Mesenchymal stem cell (in vitro differentiated cells and primary cell): ENCODE results near the gene PRX.

Experiments used
- DNase-seq: peaks from one replicate; pipeline ENCODE4 v3.0.0-alpha.2; 2013
- H2AFZ ChIP-seq: one replicate; pipeline ENCODE4 v1.6.1; 2013; ENCODE audit warnings: low read depth, mild to moderate bottlenecking, control low read depth, inconsistent platforms, low read length, moderate library complexity
- H2AK5ac ChIP-seq: 2 replicates; pipeline ENCODE4 v1.6.1; 2013; ENCODE audit warnings: low read length, moderate library complexity, mild to moderate bottlenecking, inconsistent platforms; ENCODE audit not compliant: severe bottlenecking
- H2BK120ac ChIP-seq: one replicate; pipeline ENCODE4 v1.6.1; 2013; ENCODE audit warnings: low read depth, mild to moderate bottlenecking, inconsistent platforms, low read length, moderate library complexity
- H2BK12ac ChIP-seq, 2 experiments: one replicate each; pipeline ENCODE4 v1.6.1; 2013; ENCODE audit warnings: inconsistent platforms in 2 of 2, low read length in 2 of 2, mild to moderate bottlenecking in 2 of 2, moderate library complexity in 2 of 2, control low read depth in 1 of 2
- H2BK15ac ChIP-seq: one replicate; pipeline ENCODE4 v1.6.1; 2013; ENCODE audit warnings: mild to moderate bottlenecking, low read depth, inconsistent platforms; ENCODE audit not compliant: poor library complexity, severe bottlenecking
- H2BK5ac ChIP-seq: 2 replicates; pipeline ENCODE4 v1.6.1; 2013; ENCODE audit warnings: low read depth, mild to moderate bottlenecking, low read length, control low read depth, inconsistent platforms; ENCODE audit not compliant: poor library complexity, severe bottlenecking
- H3K14ac ChIP-seq, 2 experiments: one replicate each; pipeline ENCODE4 v1.6.1; 2013; ENCODE audit warnings: inconsistent platforms in 2 of 2, low read length in 2 of 2, control low read depth in 1 of 2, mild to moderate bottlenecking in 1 of 2, moderate library complexity in 1 of 2
- H3K18ac ChIP-seq, 2 experiments: one replicate each; pipeline ENCODE4 v1.6.1; 2013; ENCODE audit warnings: inconsistent platforms in 2 of 2, low read length in 2 of 2, control low read depth in 1 of 2, low read depth in 1 of 2, mild to moderate bottlenecking in 1 of 2
- H3K23ac ChIP-seq, 2 experiments: one replicate each; pipeline ENCODE4 v1.6.1; 2013; ENCODE audit warnings: inconsistent platforms in 2 of 2, low read length in 2 of 2, mild to moderate bottlenecking in 2 of 2, moderate library complexity in 2 of 2, control low read depth in 1 of 2
- H3K27ac ChIP-seq: 2 replicates; pipeline ENCODE4 v1.5.1; 2013; ENCODE audit warnings: mild to moderate bottlenecking, moderate library complexity, low read length, control low read depth, inconsistent platforms; ENCODE audit not compliant: poor library complexity, severe bottlenecking
- H3K27me3 ChIP-seq, 2 experiments: 2 replicates each; pipeline versions ENCODE4 v1.6.1 to v1.7.0; 2013; ENCODE audit warnings: low read length in 2 of 2, mild to moderate bottlenecking in 2 of 2, moderate library complexity in 2 of 2, control low read depth in 1 of 2, inconsistent platforms in 1 of 2; ENCODE audit not compliant: control insufficient read depth in 1 of 2, insufficient read depth in 1 of 2
- H3K36me3 ChIP-seq, 2 experiments: 2 replicates each; pipeline versions ENCODE4 v1.6.1 to v1.7.0; 2013; ENCODE audit warnings: low read length in 2 of 2, control low read depth in 1 of 2, inconsistent platforms in 1 of 2, low read depth in 1 of 2, mild to moderate bottlenecking in 1 of 2; ENCODE audit not compliant: insufficient read depth in 2 of 2, control insufficient read depth in 1 of 2
- H3K4ac ChIP-seq, 2 experiments: one replicate each; pipeline ENCODE4 v1.6.1; 2013; ENCODE audit warnings: inconsistent platforms in 2 of 2, low read length in 2 of 2, mild to moderate bottlenecking in 2 of 2, moderate library complexity in 2 of 2, control low read depth in 1 of 2, low read depth in 1 of 2
- H3K4me1 ChIP-seq: 2 replicates; pipeline ENCODE4 v1.6.1; 2013; ENCODE audit warnings: low read depth, low read length, control low read depth; ENCODE audit not compliant: control insufficient read depth, insufficient read depth
- H3K4me2 ChIP-seq: 2 replicates; pipeline ENCODE4 v1.6.1; 2013; ENCODE audit warnings: low read length, mild to moderate bottlenecking, inconsistent platforms; ENCODE audit not compliant: poor library complexity, severe bottlenecking
- H3K4me3 ChIP-seq, 2 experiments: 2 replicates each; pipeline versions ENCODE4 v1.5.1 to v1.7.0; 2013; ENCODE audit warnings: low read length in 2 of 2, mild to moderate bottlenecking in 2 of 2, control low read depth in 1 of 2, low read depth in 1 of 2; ENCODE audit not compliant: insufficient read depth in 1 of 2
- H3K79me1 ChIP-seq: replicated peaks from 2 replicates; pipeline ENCODE4 v1.6.1; 2013; ENCODE audit warnings: mild to moderate bottlenecking, control low read depth, low read length, inconsistent platforms; ENCODE audit not compliant: poor library complexity, severe bottlenecking
- H3K9ac ChIP-seq: 2 replicates; pipeline ENCODE4 v1.7.0; 2013; ENCODE audit warnings: mild to moderate bottlenecking, low read length, moderate library complexity
- H3K9me3 ChIP-seq: 2 replicates; pipeline ENCODE4 v1.7.0; 2013; ENCODE audit warnings: mild to moderate bottlenecking, low read length; ENCODE audit not compliant: control insufficient read depth
- H4K8ac ChIP-seq: one replicate; pipeline ENCODE4 v1.6.1; 2013; ENCODE audit warnings: inconsistent platforms, mild to moderate bottlenecking, low read length, moderate library complexity
- H4K91ac ChIP-seq: one replicate; pipeline ENCODE4 v1.6.1; 2013; ENCODE audit warnings: mild to moderate bottlenecking, low read length, inconsistent platforms
- WGBS: methylation state at CpG from one replicate; pipeline ENCODE4 v1.1.7; 2013; ENCODE audit warnings: mixed read lengths; 5-methylcytosine and 5-hydroxymethylcytosine counted together

PRX gene

DNA sequence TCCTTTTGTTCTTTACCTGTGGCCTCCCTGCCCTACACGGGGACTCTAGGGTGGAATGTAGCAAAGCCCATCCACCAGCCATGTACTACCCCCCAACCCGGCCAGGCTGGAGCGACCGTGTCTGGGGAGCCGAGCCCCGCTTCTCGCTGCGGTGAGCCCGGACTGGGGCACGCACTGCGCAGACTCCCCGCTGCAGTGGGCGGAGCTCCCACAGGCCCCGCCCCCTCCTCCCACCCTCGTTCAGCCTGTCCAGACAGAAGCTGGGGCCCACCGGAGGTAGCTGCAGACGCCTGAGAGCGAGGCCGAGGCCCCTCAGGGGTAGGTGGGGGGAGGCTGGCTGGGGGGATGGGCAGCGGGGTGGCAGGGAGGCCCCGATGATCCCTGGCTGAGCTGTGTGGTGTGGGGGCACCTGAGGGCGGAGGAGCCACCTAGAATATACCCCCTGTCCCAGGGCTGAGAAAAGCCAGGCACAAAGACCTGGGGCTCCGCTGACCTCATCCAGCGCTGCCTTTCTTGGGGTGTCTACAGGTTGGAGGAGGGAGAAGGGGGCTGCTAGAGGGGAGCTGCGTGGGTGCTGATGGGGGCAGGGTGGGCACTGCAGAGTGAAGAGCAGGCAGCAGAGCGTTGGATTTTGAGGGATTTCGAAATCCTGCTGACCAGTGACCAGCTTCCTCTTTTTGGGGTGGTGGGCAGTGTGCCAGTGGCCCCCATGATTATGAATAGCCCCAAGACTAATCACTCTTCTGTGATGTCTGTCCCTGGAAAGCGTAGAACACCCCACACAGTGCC lies 47.4 kb downstream of the PRX start:
- Histone ChIP-seq H2BK12ac (peak overlapping the region; percentile 34 to 78), H3K27me3 (no peaks in the 10 kb centered on the region), H3K4me1 (peaks cover 30% of the 10 kb centered on the region), H2BK120ac (peak overlapping the region; percentile 64), H4K8ac (peak overlapping the region; percentile 76), H2AK5ac (peak overlapping the region; percentile 33), H2BK15ac (peak overlapping the region; percentile 82), H3K9me3 (no peaks in the 10 kb centered on the region), H3K4ac (peak overlapping the region; percentile 75 to 85), H4K91ac (peak overlapping the region; percentile 91), H3K4me3 (peak overlapping the region; percentile 62 to 65), H3K18ac (peak overlapping the region; percentile 26 to 81), H3K23ac (peak overlapping the region in 1 of 2 experiments; percentile 94), H2BK5ac (peak overlapping the region; percentile 20), H3K79me1 (peaks cover 28% of the 10 kb centered on the region), H3K36me3 (peaks cover 28 to 50% of the 10 kb centered on the region in 2 experiments), H3K9ac (peak overlapping the region; percentile 53), H3K27ac (peak overlapping the region; percentile 53), H3K14ac (no peak overlapping the region), H3K4me2 (peak overlapping the region; percentile 89), H2AFZ (no peak overlapping the region)
- DNase-seq = peak; percentile 86
- WGBS = 10% methylated on average over 10 of the region's 28 CpGs

DNA sequence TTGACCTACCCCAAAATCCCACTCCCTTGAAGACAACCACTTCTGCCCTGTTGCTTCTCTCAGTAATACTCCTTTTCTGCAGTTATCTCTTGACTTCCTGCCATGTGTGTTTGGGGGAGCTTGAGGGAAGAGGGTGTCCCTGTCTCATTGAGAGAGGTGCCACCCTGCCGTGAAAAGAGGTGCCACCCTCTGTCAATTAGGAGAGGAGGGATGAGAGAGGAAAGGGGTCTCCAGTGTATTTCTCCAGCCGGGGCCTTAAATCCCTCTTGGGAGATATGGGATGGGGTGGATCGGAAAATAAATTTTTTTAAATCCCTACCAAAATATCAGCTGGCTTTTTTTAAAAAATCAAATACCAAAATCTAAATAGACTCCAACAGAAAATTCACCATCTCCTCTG lies 48.2 kb downstream of the PRX start:
- Histone ChIP-seq H3K4me3 (no peak overlapping the region), H3K36me3 (peaks cover 23 to 50% of the 10 kb centered on the region in 2 experiments), H3K79me1 (peaks cover 29% of the 10 kb centered on the region), H3K9me3 (no peaks in the 10 kb centered on the region), H3K23ac (no peak overlapping the region), H2BK15ac (no peak overlapping the region), H3K27ac (no peak overlapping the region), H4K91ac (no peak overlapping the region), H3K9ac (peak overlapping the region; percentile 53), H2BK5ac (no peak overlapping the region), H3K27me3 (no peaks in the 10 kb centered on the region), H3K4me1 (peaks cover 30% of the 10 kb centered on the region), H4K8ac (no peak overlapping the region), H2BK12ac (no peak overlapping the region), H3K18ac (no peak overlapping the region), H3K14ac (no peak overlapping the region), H3K4ac (no peak overlapping the region), H2AK5ac (no peak overlapping the region), H2AFZ (no peak overlapping the region), H2BK120ac (no peak overlapping the region), H3K4me2 (no peak overlapping the region)
- no peak for DNase-seq
- 90% methylated on average over 2 of the region's 3 CpGs for WGBS

DNA sequence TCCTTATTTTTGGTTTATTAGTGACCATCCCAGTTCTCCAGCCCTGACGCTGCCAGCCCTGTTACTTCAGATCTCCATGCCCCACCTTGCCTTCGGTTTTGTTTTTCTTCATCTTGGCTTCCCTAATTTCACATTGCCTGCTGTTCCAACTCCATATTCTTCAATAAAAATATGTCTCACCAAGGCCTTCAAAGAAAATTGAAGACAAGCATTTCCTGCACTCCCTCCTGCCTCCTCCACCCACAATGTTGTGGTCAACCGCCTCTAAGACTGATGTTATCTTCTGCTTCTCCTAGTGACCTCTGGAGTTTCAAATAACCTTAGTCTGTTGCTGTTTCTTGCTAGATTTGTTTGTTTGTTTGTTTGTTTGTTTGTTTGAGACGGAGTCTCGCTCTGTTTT lies 50.1 kb downstream of the PRX start:
- H3K79me1 ChIP-seq = peaks cover 31% of the 10 kb centered on the region
- peaks cover 28% of the 10 kb centered on the region for H3K4me1 ChIP-seq
- no peak overlapping the region for H3K4me2 ChIP-seq
- H3K14ac ChIP-seq = no peak overlapping the region
- no peak overlapping the region for H4K91ac ChIP-seq
- no peak overlapping the region for H3K4ac ChIP-seq
- H3K18ac ChIP-seq = no peak overlapping the region
- H3K9me3 ChIP-seq = no peaks in the 10 kb centered on the region
- no peak overlapping the region for H3K9ac ChIP-seq
- no peak overlapping the region for H2BK15ac ChIP-seq
- peaks cover 21 to 39% of the 10 kb centered on the region in 2 experiments for H3K36me3 ChIP-seq
- H2BK5ac ChIP-seq = no peak overlapping the region
- DNase-seq = no peak
- H2AFZ ChIP-seq = no peak overlapping the region
- no peaks in the 10 kb centered on the region for H3K27me3 ChIP-seq
- no peak overlapping the region for H3K4me3 ChIP-seq
- no peak overlapping the region for H2BK12ac ChIP-seq
- no peak overlapping the region for H3K23ac ChIP-seq
- no peak overlapping the region for H2AK5ac ChIP-seq
- no peak overlapping the region for H3K27ac ChIP-seq
- no peak overlapping the region for H4K8ac ChIP-seq
- 77% methylated on average over 4 of the region's 5 CpGs for WGBS
- H2BK120ac ChIP-seq = no peak overlapping the region

DNA sequence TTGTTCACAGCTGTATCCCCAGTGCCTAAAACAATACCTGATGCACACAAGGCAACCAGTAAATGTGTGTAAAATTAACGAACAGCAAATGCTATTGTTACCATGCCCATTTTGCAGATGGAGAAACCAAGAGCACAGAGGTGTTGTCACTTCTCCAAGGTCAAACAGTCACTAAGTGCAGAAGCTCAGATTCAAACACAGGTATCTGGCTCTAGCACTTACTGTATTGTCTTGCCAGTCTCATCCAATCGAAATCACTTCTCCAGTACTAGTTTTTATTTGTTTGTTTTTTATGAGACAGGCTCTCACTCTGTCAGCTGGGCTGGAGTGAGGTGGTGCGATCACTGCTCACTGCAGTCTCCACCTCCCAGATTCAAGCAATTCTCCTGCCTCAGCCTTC lies 51.0 kb downstream of the PRX start:
- Histone ChIP-seq H3K4ac (no peak overlapping the region), H3K4me2 (no peak overlapping the region), H3K27me3 (no peaks in the 10 kb centered on the region), H4K8ac (no peak overlapping the region), H2AK5ac (no peak overlapping the region), H2BK15ac (no peak overlapping the region), H2BK12ac (no peak overlapping the region), H3K9me3 (no peaks in the 10 kb centered on the region), H3K14ac (no peak overlapping the region), H3K9ac (no peak overlapping the region), H3K18ac (no peak overlapping the region), H2BK120ac (no peak overlapping the region), H3K36me3 (peaks cover 15 to 29% of the 10 kb centered on the region in 2 experiments), H3K27ac (no peak overlapping the region), H3K79me1 (peaks cover 25% of the 10 kb centered on the region), H2BK5ac (no peak overlapping the region), H3K4me1 (peaks cover 21% of the 10 kb centered on the region), H2AFZ (no peak overlapping the region), H4K91ac (no peak overlapping the region), H3K23ac (no peak overlapping the region), H3K4me3 (no peak overlapping the region)
- WGBS = 100% methylated on average over 2 of the region's 3 CpGs
- DNase-seq = no peak
